NCI-H187 treated with DMSO at 0.1 percent for 48 hours (cell line): Measurements from ENCODE around the gene IQSEC1.

Experiments used
- DNase-seq: peaks from one replicate; lab custom pipeline; 2025; lab: John Stamatoyannopoulos, UW

The IQSEC1 gene

GRCh38 chr3:13073326-13074005 is at the start of gene IQSEC1:
TSS of gene IQSEC1 (minus strand) at chr3:13073429. CDS start at chr3:13073014, 415 bp downstream.
- no peak for DNase-seq

GRCh38 chr3:13122081-13123012 is 49.1 kb upstream of the IQSEC1 start:
- no peak for DNase-seq

- no peak for DNase-seq
Observed at GRCh38 chr3:13121553-13122001, 48.3 kb upstream of the IQSEC1 start.

GRCh38 chr3:13120928-13121552 is 47.8 kb upstream of the IQSEC1 start:
- no peak for DNase-seq

- DNase-seq: no peak
Observed at GRCh38 chr3:13120289-13120927, 47.2 kb upstream of the IQSEC1 start.

GRCh38 chr3:13119471-13120220 is 46.4 kb upstream of the IQSEC1 start:
- no peak for DNase-seq

- DNase-seq: no peak
Observed at GRCh38 chr3:13116426-13116825, 43.2 kb upstream of the IQSEC1 start.

- DNase-seq: no peak
Observed at GRCh38 chr3:13115991-13116390, 42.8 kb upstream of the IQSEC1 start.

- DNase-seq: no peak
Observed at GRCh38 chr3:13115576-13115910, 42.3 kb upstream of the IQSEC1 start.

- DNase-seq: no peak
Observed at GRCh38 chr3:13114811-13115575, 41.8 kb upstream of the IQSEC1 start.

GRCh38 chr3:13113346-13114330 is 40.4 kb upstream of the IQSEC1 start:
- DNase-seq: no peak

- no peak for DNase-seq
Observed at GRCh38 chr3:13112521-13113345, 39.5 kb upstream of the IQSEC1 start.

- no peak for DNase-seq
Observed at GRCh38 chr3:13111873-13112520, 38.8 kb upstream of the IQSEC1 start.

- DNase-seq: no peak
Observed at GRCh38 chr3:13111173-13111872, 38.1 kb upstream of the IQSEC1 start.

- DNase-seq: no peak
Observed at GRCh38 chr3:13110678-13111116, 37.5 kb upstream of the IQSEC1 start.

GRCh38 chr3:13109516-13109915 is 36.3 kb upstream of the IQSEC1 start:
- DNase-seq: no peak

GRCh38 chr3:13108861-13109260 is 35.6 kb upstream of the IQSEC1 start:
- no peak for DNase-seq
